OCI-LY7 (cell line): Measurements from ENCODE around the gene ICAM2. TPM values are rescaled to one million over a fixed set of nuclear protein-coding genes. Genes with fewer than 3 reads are reported as not detected.

Experiments
- BruUV-seq: library from RNA; stranded (reverse); fragments of 400-500 nt; replicated peaks from 2 replicates; lab custom pipeline; 2021; lab: Mats Ljungman, UMichigan
- CTCF ChIA-PET: fragments of 300-600 bp; sonication (Branson Sonifier 250); formaldehyde crosslinking; loops from one replicate; lab custom pipeline; 2022; ENCODE audit warnings: antibody characterized with exemption; ENCODE audit not compliant: unreplicated experiment; lab: Charles Lee
- POLR2A ChIA-PET: fragments of 300-600 bp; sonication (Branson Sonifier 250); formaldehyde crosslinking; loops from one replicate; lab custom pipeline; 2022; ENCODE audit warnings: antibody characterized with exemption; lab: Charles Lee
- DNase-seq: peaks from one replicate; pipeline ENCODE4 v3.0.0-alpha.2; 2015; ENCODE audit warnings: low spot score
- H2AFZ ChIP-seq: fragments of 200-600 bp; sonication (generic), shearing (Covaris generic); 2 replicates; pipeline ENCODE4 v1.6.1; 2014; ENCODE audit warnings: mild to moderate bottlenecking, antibody characterized with exemption, low read length, moderate library complexity
- H3K27ac ChIP-seq: fragments of 200-600 bp; sonication (generic); 2 replicates; pipeline ENCODE4 v1.5.1; 2014; ENCODE audit warnings: mixed run types, low read depth, mild to moderate bottlenecking, moderate library complexity, low read length, inconsistent platforms; ENCODE audit not compliant: poor library complexity, severe bottlenecking
- H3K36me3 ChIP-seq: fragments of 200-600 bp; sonication (generic); 2 replicates; pipeline ENCODE4 v1.6.1; 2014; ENCODE audit warnings: mild to moderate bottlenecking, antibody characterized with exemption, low read length, moderate library complexity, mixed read lengths; ENCODE audit not compliant: insufficient read depth
- H3K4me1 ChIP-seq: fragments of 200-600 bp; sonication (generic); 2 replicates; pipeline ENCODE4 v1.5.1; 2014; ENCODE audit warnings: mild to moderate bottlenecking, low read length; ENCODE audit not compliant: insufficient read depth, poor library complexity, severe bottlenecking
- H3K4me2 ChIP-seq: fragments of 200-600 bp; sonication (generic); 2 replicates; pipeline ENCODE4 v1.6.1; 2014; ENCODE audit warnings: mild to moderate bottlenecking, low read length
- H3K4me3 ChIP-seq: fragments of 200-600 bp; sonication (generic); 2 replicates; pipeline ENCODE4 v1.5.1; 2014; ENCODE audit warnings: mild to moderate bottlenecking, low read depth, low read length; ENCODE audit not compliant: poor library complexity, severe bottlenecking
- H3K79me2 ChIP-seq: fragments of 200-600 bp; sonication (generic); 2 replicates; pipeline ENCODE4 v1.6.1; 2016; ENCODE audit warnings: low read depth, mild to moderate bottlenecking, low read length, moderate library complexity, mixed read lengths; ENCODE audit not compliant: insufficient read depth
- H3K9me2 ChIP-seq: fragments of 200-600 bp; sonication (generic); 2 replicates; pipeline ENCODE4 v1.6.1; 2016; ENCODE audit warnings: mild to moderate bottlenecking, low read length, mixed read lengths; ENCODE audit not compliant: insufficient read depth
- H3K9me3 ChIP-seq: fragments of 200-600 bp; sonication (generic); 2 replicates; pipeline ENCODE4 v1.6.1; 2014; ENCODE audit warnings: mild to moderate bottlenecking, mixed run types, low read length, mixed read lengths
- H4K20me1 ChIP-seq: fragments of 200-600 bp; sonication (generic); 2 replicates; pipeline ENCODE4 v1.6.1; 2014; ENCODE audit warnings: mild to moderate bottlenecking, antibody characterized with exemption, low read length, moderate library complexity, mixed read lengths; ENCODE audit not compliant: insufficient read depth
- EZH2phosphoT487 ChIP-seq: fragments of 200-600 bp; sonication (generic); IDR thresholded peaks from 2 replicates; pipeline ENCODE4 v1.6.1; 2018; ENCODE audit warnings: low read depth, borderline replicate concordance, mild to moderate bottlenecking, mixed run types, antibody characterized with exemption, low read length, moderate library complexity, mixed read lengths
- intact Hi-C: fragments of 100-400 bp; cut with micrococcal nuclease; formaldehyde crosslinking; loops from one replicate; pipeline ENCODE4 v1.10.0; 2022; ENCODE audit not compliant: unreplicated experiment
- total RNA-seq, 2 experiments: library from RNA; depleted of rRNA in 1 of 2; stranded (reverse); fragments of >200 nt in 1 of 2; shearing (Covaris generic) in 1 of 2; gene quantifications; 2 replicates each; pipeline ENCODE4 v1.2.3, GENCODE V29; 2014 to 2022
- TF ChIP-seq, protein P1 (sequence below): fragments of 200-600 bp; sonication (generic); conservative IDR thresholded peaks from 2 replicates; pipeline ENCODE4 v1.5.1; 2014; ENCODE audit warnings: mild to moderate bottlenecking, antibody characterized with exemption, low read length, moderate library complexity, mixed read lengths

The ICAM2 gene
- total RNA-seq, 2 experiments from 2014 or later: 88.7 to 112 TPM

DNA sequence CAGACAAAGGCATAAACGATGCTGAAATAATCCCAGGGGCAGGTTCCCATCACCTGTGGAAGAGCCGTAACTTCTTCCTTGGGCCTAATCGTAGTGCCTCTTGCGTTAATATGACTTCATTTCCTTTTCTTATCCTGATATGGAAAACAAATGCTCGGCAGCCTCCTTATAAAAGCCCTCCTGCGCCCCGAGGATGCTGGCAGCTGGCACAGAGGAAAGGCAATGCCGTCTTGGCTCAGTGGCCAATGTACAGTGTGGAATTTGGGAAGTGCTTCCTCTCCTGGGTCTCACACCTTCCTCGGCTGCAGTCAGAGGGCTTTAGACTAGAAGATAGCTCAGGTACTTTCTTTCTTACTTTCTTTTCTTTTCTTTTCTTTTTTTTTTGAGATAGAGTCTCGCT, 51.2 kb downstream of the ICAM2 start:
- ChIA-PET POLR2A (no interaction called here), CTCF (no interaction called here)
- TF ChIP-seq, protein P1, sequence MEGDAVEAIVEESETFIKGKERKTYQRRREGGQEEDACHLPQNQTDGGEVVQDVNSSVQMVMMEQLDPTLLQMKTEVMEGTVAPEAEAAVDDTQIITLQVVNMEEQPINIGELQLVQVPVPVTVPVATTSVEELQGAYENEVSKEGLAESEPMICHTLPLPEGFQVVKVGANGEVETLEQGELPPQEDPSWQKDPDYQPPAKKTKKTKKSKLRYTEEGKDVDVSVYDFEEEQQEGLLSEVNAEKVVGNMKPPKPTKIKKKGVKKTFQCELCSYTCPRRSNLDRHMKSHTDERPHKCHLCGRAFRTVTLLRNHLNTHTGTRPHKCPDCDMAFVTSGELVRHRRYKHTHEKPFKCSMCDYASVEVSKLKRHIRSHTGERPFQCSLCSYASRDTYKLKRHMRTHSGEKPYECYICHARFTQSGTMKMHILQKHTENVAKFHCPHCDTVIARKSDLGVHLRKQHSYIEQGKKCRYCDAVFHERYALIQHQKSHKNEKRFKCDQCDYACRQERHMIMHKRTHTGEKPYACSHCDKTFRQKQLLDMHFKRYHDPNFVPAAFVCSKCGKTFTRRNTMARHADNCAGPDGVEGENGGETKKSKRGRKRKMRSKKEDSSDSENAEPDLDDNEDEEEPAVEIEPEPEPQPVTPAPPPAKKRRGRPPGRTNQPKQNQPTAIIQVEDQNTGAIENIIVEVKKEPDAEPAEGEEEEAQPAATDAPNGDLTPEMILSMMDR: no peak
- no peak for TF ChIP-seq EZH2phosphoT487
- H3K9me3 ChIP-seq: no peaks in the 10 kb centered on the region
- no peak overlapping the region for H3K4me2 ChIP-seq
- no peak for DNase-seq
- H3K27ac ChIP-seq: no peak overlapping the region
- BruUV-seq: no TSS peak
- H3K79me2 ChIP-seq: no peaks in the 10 kb centered on the region
- no peaks in the 10 kb centered on the region for H4K20me1 ChIP-seq
- H3K4me3 ChIP-seq: no peak overlapping the region
- H3K36me3 ChIP-seq: no peaks in the 10 kb centered on the region
- no peaks in the 10 kb centered on the region for H3K4me1 ChIP-seq
- no peak overlapping the region for H2AFZ ChIP-seq
- H3K9me2 ChIP-seq: no peaks in the 10 kb centered on the region
- intact Hi-C loops: no loop called here

GRCh38 chr17:63967953-63968352, 52.5 kb downstream of the ICAM2 start:
- TF ChIP-seq, protein P1: no peak
- POLR2A ChIA-PET: interaction anchor here (0.6 kb wide), 1 partner anchor 8 kb away, joined by 3 read pairs; no protein-coding TSS in a partner anchor
- H4K20me1 ChIP-seq: no peaks in the 10 kb centered on the region

GRCh38 chr17:63966646-63967264, 53.7 kb downstream of the ICAM2 start:
- H3K27ac ChIP-seq: no peak overlapping the region
- H2AFZ ChIP-seq: no peak overlapping the region
- H3K79me2 ChIP-seq: no peaks in the 10 kb centered on the region
- no peaks in the 10 kb centered on the region for H3K9me2 ChIP-seq
- no peak overlapping the region for H3K4me3 ChIP-seq
- H3K4me1 ChIP-seq: peaks cover 5% of the 10 kb centered on the region
- BruUV-seq: no TSS peak
- no peaks in the 10 kb centered on the region for H3K9me3 ChIP-seq
- POLR2A ChIA-PET: interaction anchor here (1.0 kb wide), 1 partner anchor 13 kb away, joined by 3 read pairs; no protein-coding TSS in a partner anchor
- no peaks in the 10 kb centered on the region for H4K20me1 ChIP-seq
- TF ChIP-seq, protein P1: no peak
- no peak for TF ChIP-seq EZH2phosphoT487
- H3K36me3 ChIP-seq: no peaks in the 10 kb centered on the region
- DNase-seq: no peak
- H3K4me2 ChIP-seq: no peak overlapping the region
- CTCF ChIA-PET: interaction anchor here (0.5 kb wide), 1 partner anchor 40 kb away, joined by 3 read pairs; no protein-coding TSS in a partner anchor
- intact Hi-C loops: no loop called here

More at GRCh38 chr17:63967953-63968352, 52.5 kb downstream of the ICAM2 start:
- Histone ChIP-seq H2AFZ (no peak overlapping the region), H3K79me2 (no peaks in the 10 kb centered on the region), H3K4me1 (no peaks in the 10 kb centered on the region), H3K4me3 (no peak overlapping the region), H3K36me3 (no peaks in the 10 kb centered on the region), H3K4me2 (no peak overlapping the region), H3K27ac (no peak overlapping the region), H3K9me3 (no peaks in the 10 kb centered on the region), H3K9me2 (no peaks in the 10 kb centered on the region)
- no peak for DNase-seq
- BruUV-seq: no TSS peak
- intact Hi-C loops: no loop called here
- CTCF ChIA-PET: interaction anchor here (0.6 kb wide), 1 partner anchor 8 kb away, joined by 4 read pairs; no protein-coding TSS in a partner anchor
